Liver (tissue), 2 donors: ENCODE measurements around the gene MOCS3.

Experiments
- CTCF ChIP-seq: fragments of 150-350 bp; IDR thresholded peaks from 2 replicates; pipeline ENCODE4 v1.5.1; 2017; ENCODE audit warnings: improper control_type of control experiment, low read depth, low read length; ENCODE audit not compliant: missing input control
- TF ChIP-seq, protein P1 (sequence below): IDR thresholded peaks from 2 replicates; pipeline ENCODE4 v1.6.1; 2016; ENCODE audit warnings: antibody characterized with exemption
- TF ChIP-seq, protein P2 (sequence below): IDR thresholded peaks from 2 replicates; pipeline ENCODE4 v1.6.1; 2016; ENCODE audit warnings: antibody characterized with exemption
- donor health status: healthy.

GRCh38 chr20:50996901-50997865, 38.6 kb downstream of the MOCS3 start:
- no peak for TF ChIP-seq CTCF
- TF ChIP-seq, protein P1, sequence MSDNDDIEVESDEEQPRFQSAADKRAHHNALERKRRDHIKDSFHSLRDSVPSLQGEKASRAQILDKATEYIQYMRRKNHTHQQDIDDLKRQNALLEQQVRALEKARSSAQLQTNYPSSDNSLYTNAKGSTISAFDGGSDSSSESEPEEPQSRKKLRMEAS = no peak
- TF ChIP-seq, protein P2, sequence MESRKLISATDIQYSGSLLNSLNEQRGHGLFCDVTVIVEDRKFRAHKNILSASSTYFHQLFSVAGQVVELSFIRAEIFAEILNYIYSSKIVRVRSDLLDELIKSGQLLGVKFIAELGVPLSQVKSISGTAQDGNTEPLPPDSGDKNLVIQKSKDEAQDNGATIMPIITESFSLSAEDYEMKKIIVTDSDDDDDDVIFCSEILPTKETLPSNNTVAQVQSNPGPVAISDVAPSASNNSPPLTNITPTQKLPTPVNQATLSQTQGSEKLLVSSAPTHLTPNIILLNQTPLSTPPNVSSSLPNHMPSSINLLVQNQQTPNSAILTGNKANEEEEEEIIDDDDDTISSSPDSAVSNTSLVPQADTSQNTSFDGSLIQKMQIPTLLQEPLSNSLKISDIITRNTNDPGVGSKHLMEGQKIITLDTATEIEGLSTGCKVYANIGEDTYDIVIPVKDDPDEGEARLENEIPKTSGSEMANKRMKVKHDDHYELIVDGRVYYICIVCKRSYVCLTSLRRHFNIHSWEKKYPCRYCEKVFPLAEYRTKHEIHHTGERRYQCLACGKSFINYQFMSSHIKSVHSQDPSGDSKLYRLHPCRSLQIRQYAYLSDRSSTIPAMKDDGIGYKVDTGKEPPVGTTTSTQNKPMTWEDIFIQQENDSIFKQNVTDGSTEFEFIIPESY = no peak
